ENCODE results near the gene MAPK11. TPM values are rescaled to one million over a fixed set of nuclear protein-coding genes. Genes with fewer than 3 reads are reported as not detected.

MAPK11 gene
- total RNA-seq, 1 donor = 3.0 TPM

GRCh38 chr22:50253046-50253915 is 16.9 kb downstream of the MAPK11 start:
- TF ChIP-seq, protein P1, sequence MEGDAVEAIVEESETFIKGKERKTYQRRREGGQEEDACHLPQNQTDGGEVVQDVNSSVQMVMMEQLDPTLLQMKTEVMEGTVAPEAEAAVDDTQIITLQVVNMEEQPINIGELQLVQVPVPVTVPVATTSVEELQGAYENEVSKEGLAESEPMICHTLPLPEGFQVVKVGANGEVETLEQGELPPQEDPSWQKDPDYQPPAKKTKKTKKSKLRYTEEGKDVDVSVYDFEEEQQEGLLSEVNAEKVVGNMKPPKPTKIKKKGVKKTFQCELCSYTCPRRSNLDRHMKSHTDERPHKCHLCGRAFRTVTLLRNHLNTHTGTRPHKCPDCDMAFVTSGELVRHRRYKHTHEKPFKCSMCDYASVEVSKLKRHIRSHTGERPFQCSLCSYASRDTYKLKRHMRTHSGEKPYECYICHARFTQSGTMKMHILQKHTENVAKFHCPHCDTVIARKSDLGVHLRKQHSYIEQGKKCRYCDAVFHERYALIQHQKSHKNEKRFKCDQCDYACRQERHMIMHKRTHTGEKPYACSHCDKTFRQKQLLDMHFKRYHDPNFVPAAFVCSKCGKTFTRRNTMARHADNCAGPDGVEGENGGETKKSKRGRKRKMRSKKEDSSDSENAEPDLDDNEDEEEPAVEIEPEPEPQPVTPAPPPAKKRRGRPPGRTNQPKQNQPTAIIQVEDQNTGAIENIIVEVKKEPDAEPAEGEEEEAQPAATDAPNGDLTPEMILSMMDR (IDR thresholded peaks at IDR 0.05; ENCODE audit: insufficient read depth, low read length) = no peak
- H3K4me3 ChIP-seq (ENCODE audit: low read depth, low read length) = no peak overlapping the region
- DNase-seq (ENCODE audit: low read depth) = no peak

GRCh38 chr22:50252082-50253045 is 17.8 kb downstream of the MAPK11 start:
- H3K4me3 ChIP-seq (ENCODE audit: low read depth, low read length) = no peak overlapping the region
- TF ChIP-seq, protein P1 (IDR thresholded peaks at IDR 0.05; ENCODE audit: insufficient read depth, low read length) = peak; percentile 71
- peak; percentile 65 for DNase-seq (ENCODE audit: low read depth)

DNA sequence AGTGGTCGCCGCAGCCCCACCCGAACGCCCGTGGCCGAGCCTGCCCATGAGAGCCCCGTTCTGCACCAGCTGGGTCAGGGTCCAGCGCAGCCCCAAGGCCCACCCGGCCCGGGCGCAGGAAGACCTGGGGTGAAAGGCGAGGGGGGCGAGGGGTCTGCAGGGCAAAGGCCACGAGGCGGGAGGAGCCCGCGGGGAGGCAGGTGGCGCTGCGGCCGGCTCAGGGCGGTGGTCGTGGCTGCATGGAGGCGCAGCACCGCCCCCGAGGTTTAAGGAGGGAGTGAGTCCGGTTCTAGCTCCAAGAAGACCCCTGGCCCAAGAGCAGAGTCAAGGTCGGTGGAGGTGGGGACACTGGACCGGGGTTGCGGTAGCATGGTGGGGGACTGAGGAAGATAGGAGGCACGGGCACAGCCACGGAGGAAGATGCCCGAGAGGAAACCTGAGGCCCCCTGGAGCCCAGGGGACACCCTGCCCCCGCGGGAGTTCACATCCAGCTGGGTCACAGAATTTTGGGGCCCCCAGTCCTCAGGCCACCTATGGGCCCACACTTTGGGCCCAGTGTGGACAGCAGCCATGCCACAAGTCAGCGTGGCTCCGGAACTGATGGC is 18.6 kb downstream of the MAPK11 start:
- DNase-seq (ENCODE audit: low read depth) = no peak
- TF ChIP-seq, protein P1 (IDR thresholded peaks at IDR 0.05; ENCODE audit: insufficient read depth, low read length) = peak; percentile 3
- H3K4me3 ChIP-seq (ENCODE audit: low read depth, low read length) = peak overlapping the region; percentile 37

- peak within 1 kb of the TSS; percentile 84 for H3K4me3 ChIP-seq (ENCODE audit: low read depth, low read length)
- TF ChIP-seq, protein P1 (IDR thresholded peaks at IDR 0.05; ENCODE audit: insufficient read depth, low read length) = no peak
- peak; percentile 64 for DNase-seq (ENCODE audit: low read depth)
Measured at GRCh38 chr22:50250555-50251476, 19.4 kb downstream of the MAPK11 start, which contains the start of gene HDAC10. TSS of gene HDAC10 (minus strand) at chr22:50251265. CDS start at chr22:50251032, 233 bp downstream.

GRCh38 chr22:50250249-50250554 is 20.0 kb downstream of the MAPK11 start:
- TF ChIP-seq, protein P1 (IDR thresholded peaks at IDR 0.05; ENCODE audit: insufficient read depth, low read length) = no peak
- peak overlapping the region; percentile 84 for H3K4me3 ChIP-seq (ENCODE audit: low read depth, low read length)
- DNase-seq (ENCODE audit: low read depth) = no peak

All from fibroblast of the aortic adventitia (primary cell).